Stimulated activated effector memory CD8-positive, alpha-beta T cell treated with anti-CD3 and anti-CD28 coated beads, Interleukin-12 subunit alpha, Interleukin-12 subunit beta, amount 100 ng/mL, for 72 hours (primary cell): ENCODE measurements around the gene TRMT61A.
A peak's percentile ranks its signal among the peaks of the same experiment; 100 is the strongest.

Experiments used
- ATAC-seq: fragments of 150-1000 bp; cut with Tn5 transposase; 2 replicates; pipeline ENCODE4 v1.10.0; 2021
- DNase-seq, 2 donors: peaks; one replicate each; pipeline ENCODE4 v3.0.0; 2021 to 2022; ENCODE audit warnings: low spot score in 2 of 2
- H3K27ac Mint-ChIP-seq: one replicate; pipeline ENCODE4 v1.8.0; 2022; ENCODE audit warnings: mild to moderate bottlenecking, mixed read lengths
- H3K36me3 Mint-ChIP-seq: one replicate; pipeline ENCODE4 v1.8.0; 2022; ENCODE audit warnings: mild to moderate bottlenecking, mixed read lengths
- H3K4me1 Mint-ChIP-seq: one replicate; pipeline ENCODE4 v1.8.0; 2022; ENCODE audit warnings: mixed read lengths
- H3K4me3 Mint-ChIP-seq: one replicate; pipeline ENCODE4 v1.8.0; 2022; ENCODE audit warnings: mild to moderate bottlenecking, mixed read lengths
- H3K9me3 Mint-ChIP-seq: one replicate; pipeline ENCODE4 v1.8.0; 2022; ENCODE audit warnings: mixed read lengths

TRMT61A gene

GRCh38 chr14:103544388-103545218, 15.6 kb downstream of the TRMT61A start:
- no peaks in the 10 kb centered on the region for H3K9me3 Mint-ChIP-seq
- H3K4me3 Mint-ChIP-seq = no peak overlapping the region
- no peaks in the 10 kb centered on the region for H3K4me1 Mint-ChIP-seq

GRCh38 chr14:103545219-103545914, 16.4 kb downstream of the TRMT61A start:
- H3K9me3 Mint-ChIP-seq = no peaks in the 10 kb centered on the region
- no peak overlapping the region for H3K27ac Mint-ChIP-seq
- H3K36me3 Mint-ChIP-seq = no peaks in the 10 kb centered on the region
- H3K4me3 Mint-ChIP-seq = no peak overlapping the region
- no peak for ATAC-seq
- DNase-seq = no peak
- no peaks in the 10 kb centered on the region for H3K4me1 Mint-ChIP-seq

More at GRCh38 chr14:103544388-103545218, 15.6 kb downstream of the TRMT61A start:
- DNase-seq = no peak
- ATAC-seq = no peak
- Mint-ChIP-seq H3K36me3 (peaks cover under 1% of the 10 kb centered on the region), H3K27ac (no peak overlapping the region)

- Mint-ChIP-seq H3K4me1 (no peaks in the 10 kb centered on the region), H3K9me3 (no peaks in the 10 kb centered on the region), H3K27ac (no peak overlapping the region), H3K36me3 (no peaks in the 10 kb centered on the region), H3K4me3 (no peak overlapping the region)
- ATAC-seq (no peak), DNase-seq (no peak)
Observed at GRCh38 chr14:103545915-103546651, 17.1 kb downstream of the TRMT61A start.

- Mint-ChIP-seq H3K4me1 (peaks cover 6% of the 10 kb centered on the region), H3K36me3 (no peaks in the 10 kb centered on the region), H3K4me3 (no peak overlapping the region), H3K9me3 (no peaks in the 10 kb centered on the region), H3K27ac (no peak overlapping the region)
- DNase-seq (peak; percentile 72 to 90), ATAC-seq (peak; percentile 74)
Observed at GRCh38 chr14:103546652-103547454, 17.9 kb downstream of the TRMT61A start.

- peaks cover 10% of the 10 kb centered on the region for H3K4me1 Mint-ChIP-seq
- DNase-seq (no peak), ATAC-seq (no peak)
- H3K4me3 Mint-ChIP-seq = no peak overlapping the region
- H3K27ac Mint-ChIP-seq = peak overlapping the region; percentile 40
- no peaks in the 10 kb centered on the region for H3K36me3 Mint-ChIP-seq
- no peaks in the 10 kb centered on the region for H3K9me3 Mint-ChIP-seq
Observed at GRCh38 chr14:103547455-103547940, 18.5 kb downstream of the TRMT61A start.

- Mint-ChIP-seq H3K4me1 (peaks cover 14% of the 10 kb centered on the region), H3K27ac (peak overlapping the region; percentile 40), H3K36me3 (no peaks in the 10 kb centered on the region), H3K4me3 (no peak overlapping the region), H3K9me3 (no peaks in the 10 kb centered on the region)
- ATAC-seq (no peak), DNase-seq (no peak)
Observed at GRCh38 chr14:103547941-103548462, 19.0 kb downstream of the TRMT61A start.

- Mint-ChIP-seq H3K4me3 (no peak overlapping the region), H3K9me3 (no peaks in the 10 kb centered on the region), H3K36me3 (no peaks in the 10 kb centered on the region), H3K27ac (no peak overlapping the region), H3K4me1 (peaks cover 14% of the 10 kb centered on the region)
- no peak for ATAC-seq
- DNase-seq = no peak
Observed at GRCh38 chr14:103548463-103549351, 19.7 kb downstream of the TRMT61A start.

- H3K9me3 Mint-ChIP-seq = no peaks in the 10 kb centered on the region
- no peak overlapping the region for H3K4me3 Mint-ChIP-seq
Observed at GRCh38 chr14:103549361-103550311, 20.6 kb downstream of the TRMT61A start.

GRCh38 chr14:103550451-103551337, 21.7 kb downstream of the TRMT61A start:
- peaks cover 11% of the 10 kb centered on the region for H3K36me3 Mint-ChIP-seq
- peak overlapping the region; percentile 61 for H3K27ac Mint-ChIP-seq
- peaks cover 20% of the 10 kb centered on the region for H3K4me1 Mint-ChIP-seq
- DNase-seq (no peak), ATAC-seq (no peak)
- H3K4me3 Mint-ChIP-seq = no peak overlapping the region
- no peaks in the 10 kb centered on the region for H3K9me3 Mint-ChIP-seq

More at GRCh38 chr14:103549361-103550311, 20.6 kb downstream of the TRMT61A start:
- peak overlapping the region; percentile 61 for H3K27ac Mint-ChIP-seq
- peaks cover 14% of the 10 kb centered on the region for H3K4me1 Mint-ChIP-seq
- ATAC-seq (no peak), DNase-seq (no peak)
- H3K36me3 Mint-ChIP-seq = peaks cover under 1% of the 10 kb centered on the region

- DNase-seq = no peak
- Mint-ChIP-seq H3K9me3 (no peaks in the 10 kb centered on the region), H3K4me1 (peaks cover 20% of the 10 kb centered on the region), H3K27ac (peak overlapping the region; percentile 26), H3K4me3 (no peak overlapping the region), H3K36me3 (peaks cover 18% of the 10 kb centered on the region)
- ATAC-seq = no peak
Observed at GRCh38 chr14:103551338-103551762, 22.4 kb downstream of the TRMT61A start.

- ATAC-seq (no peak), DNase-seq (no peak)
- Mint-ChIP-seq H3K4me1 (peaks cover 20% of the 10 kb centered on the region), H3K9me3 (no peaks in the 10 kb centered on the region), H3K27ac (peak overlapping the region; percentile 26), H3K36me3 (peaks cover 24% of the 10 kb centered on the region), H3K4me3 (no peak overlapping the region)
Observed at GRCh38 chr14:103552011-103552845, 23.2 kb downstream of the TRMT61A start.
